ENCODE data around the gene KCNK13. TPM values are rescaled to one million over a fixed set of nuclear protein-coding genes. Genes with fewer than 3 reads are reported as not detected.
"Not testable (repeated sequence)": the region's sequence is repeated elsewhere in the genome, so short reads cannot be mapped to it uniquely, and the experiment has no call there.

The KCNK13 gene
- total and polyA plus RNA-seq, 9 of the 15 experiments (the other 6 are each of a cell fraction or from before 2014, with no cell fraction given), result 0.03 to 0.05 TPM; not detected in 7

GRCh38 chr14:90088176-90088575 is 26.4 kb downstream of the KCNK13 start (continued):
- TF ChIP-seq AFF1 (IDR thresholded peaks at IDR 0.05; ENCODE audit: low read depth in 1 of 2, partially characterized antibody in 2 of 2), result no peak
- TF ChIP-seq SREBF2 (CRISPR knock-in tag; IDR thresholded peaks at IDR 0.05), result no peak
- no peak for TF ChIP-seq ZNF512 (tag; IDR thresholded peaks at IDR 0.05)
- no peak for TF ChIP-seq ZNF263 (CRISPR knock-in tag; IDR thresholded peaks at IDR 0.05; ENCODE audit: borderline replicate concordance)
- TF ChIP-seq NFATC3 (IDR thresholded peaks at IDR 0.05), result no peak
- TF ChIP-seq ILF3 (IDR thresholded peaks at IDR 0.05; ENCODE audit: borderline replicate concordance), result no peak
- TF ChIP-seq STAG1 (CRISPR knock-in tag; IDR thresholded peaks at IDR 0.05; ENCODE audit: borderline replicate concordance), result no peak
- no peak for TF ChIP-seq FOSL1 (tag; conservative IDR thresholded peaks at IDR 0.05)

GRCh38 chr14:90089486-90089885 is 27.7 kb downstream of the KCNK13 start:
- H3K79me2 ChIP-seq (ENCODE audit: control insufficient read depth, insufficient read depth, low read length); H3K27ac ChIP-seq (ENCODE audit: extremely low read depth, low read depth, low read length); H3K9me1 ChIP-seq (ENCODE audit: control insufficient read depth, insufficient read depth, low read length); FAIRE-seq; H3K27me3 ChIP-seq (ENCODE audit: control insufficient read depth in 2 of 2, insufficient read depth in 2 of 2, low read length in 2 of 2); H3K36me3 ChIP-seq (ENCODE audit: control insufficient read depth, insufficient read depth, low read length); ATAC-seq; H3K4me3 ChIP-seq; H3K9ac ChIP-seq (ENCODE audit: insufficient read depth in 1 of 2, low read depth in 2 of 2, low read length in 2 of 2); H2AFZ ChIP-seq (ENCODE audit: low read depth, low read length); CTCF ChIA-PET (ENCODE audit: low intra/inter-chr PET ratio); in situ Hi-C loops (cut with MboI); DNase-seq (ENCODE audit: extremely low read depth in 1 of 4, low spot score in 3 of 4); intact Hi-C loops (cut with micrococcal nuclease); H3K4me1 ChIP-seq (replicated peaks in 1 of 2; ENCODE audit: control insufficient read depth in 2 of 2, insufficient read depth in 2 of 2, low read length in 2 of 2); H4K20me1 ChIP-seq (replicated peaks; ENCODE audit: control insufficient read depth, insufficient read depth, low read length); H3K9me3 ChIP-seq (replicated peaks; ENCODE audit: control insufficient read depth, insufficient read depth, low read depth, low read length); POLR2A ChIA-PET; H3K4me2 ChIP-seq (ENCODE audit: insufficient read depth, low read length); BruUV-seq (replicated peaks): not testable (repeated sequence)
- WGBS (ENCODE audit: insufficient coverage, low coverage, missing lambda C conversion rate), result 4% methylated on average over 5 of the region's 6 CpGs
